Activated naive CD8-positive, alpha-beta T cell treated with anti-CD3 and anti-CD28 coated beads, Interleukin-2, amount 50 U/mL, for 24 hours (primary cell): ENCODE data around the gene DEGS2.

Experiments
- ATAC-seq: fragments of 150-1000 bp; cut with Tn5 transposase; one replicate; pipeline ENCODE4 v1.10.0; 2021
- DNase-seq: peaks from one replicate; pipeline ENCODE4 v3.0.0; 2021
- H3K27ac Mint-ChIP-seq: one replicate; pipeline ENCODE4 v1.8.0; 2021; ENCODE audit warnings: mild to moderate bottlenecking, mixed read lengths
- H3K27me3 Mint-ChIP-seq: one replicate; pipeline ENCODE4 v1.8.0; 2021; ENCODE audit warnings: mixed read lengths
- H3K36me3 Mint-ChIP-seq: one replicate; pipeline ENCODE4 v1.8.0; 2021; ENCODE audit warnings: low read depth, mixed read lengths
- H3K4me1 Mint-ChIP-seq: one replicate; pipeline ENCODE4 v1.8.0; 2021; ENCODE audit warnings: mixed read lengths
- H3K4me3 Mint-ChIP-seq: one replicate; pipeline ENCODE4 v1.8.0; 2021; ENCODE audit warnings: mild to moderate bottlenecking, moderate library complexity, mixed read lengths
- H3K9me3 Mint-ChIP-seq: one replicate; pipeline ENCODE4 v1.8.0; 2021; ENCODE audit warnings: mixed read lengths

The DEGS2 gene

DNA sequence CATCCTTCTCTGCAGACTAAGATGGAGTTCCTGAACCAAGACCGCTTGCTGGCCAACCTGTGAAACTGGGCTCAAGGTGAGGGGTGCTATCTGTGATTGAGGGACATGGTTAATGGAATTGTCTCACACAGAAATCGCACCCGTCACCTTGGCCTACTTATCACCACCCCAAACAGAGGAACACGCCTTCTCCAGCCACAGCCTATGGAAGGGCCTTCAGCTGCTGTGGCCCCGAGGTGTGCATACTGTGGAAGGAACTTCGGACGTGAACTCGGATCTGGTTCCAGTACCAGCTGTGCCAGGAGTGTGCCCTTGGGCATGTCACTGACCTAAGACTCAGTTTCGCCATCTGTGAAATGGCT is 49.9 kb downstream of the DEGS2 start:
- no peak overlapping the region for H3K4me3 Mint-ChIP-seq
- no peaks in the 10 kb centered on the region for H3K27me3 Mint-ChIP-seq
- H3K27ac Mint-ChIP-seq = peak overlapping the region; percentile 94
- peaks cover 55% of the 10 kb centered on the region for H3K4me1 Mint-ChIP-seq
- DNase-seq (no peak), ATAC-seq (no peak)
- peaks cover 36% of the 10 kb centered on the region for H3K36me3 Mint-ChIP-seq
- no peaks in the 10 kb centered on the region for H3K9me3 Mint-ChIP-seq

- peak overlapping the region; percentile 94 for H3K27ac Mint-ChIP-seq
- no peaks in the 10 kb centered on the region for H3K9me3 Mint-ChIP-seq
- DNase-seq = no peak
- H3K36me3 Mint-ChIP-seq = peaks cover 42% of the 10 kb centered on the region
- ATAC-seq = no peak
- H3K27me3 Mint-ChIP-seq = no peaks in the 10 kb centered on the region
- H3K4me1 Mint-ChIP-seq = peaks cover 61% of the 10 kb centered on the region
- H3K4me3 Mint-ChIP-seq = no peak overlapping the region
Measured at GRCh38 chr14:100108840-100109593, 50.4 kb downstream of the DEGS2 start.

DNA sequence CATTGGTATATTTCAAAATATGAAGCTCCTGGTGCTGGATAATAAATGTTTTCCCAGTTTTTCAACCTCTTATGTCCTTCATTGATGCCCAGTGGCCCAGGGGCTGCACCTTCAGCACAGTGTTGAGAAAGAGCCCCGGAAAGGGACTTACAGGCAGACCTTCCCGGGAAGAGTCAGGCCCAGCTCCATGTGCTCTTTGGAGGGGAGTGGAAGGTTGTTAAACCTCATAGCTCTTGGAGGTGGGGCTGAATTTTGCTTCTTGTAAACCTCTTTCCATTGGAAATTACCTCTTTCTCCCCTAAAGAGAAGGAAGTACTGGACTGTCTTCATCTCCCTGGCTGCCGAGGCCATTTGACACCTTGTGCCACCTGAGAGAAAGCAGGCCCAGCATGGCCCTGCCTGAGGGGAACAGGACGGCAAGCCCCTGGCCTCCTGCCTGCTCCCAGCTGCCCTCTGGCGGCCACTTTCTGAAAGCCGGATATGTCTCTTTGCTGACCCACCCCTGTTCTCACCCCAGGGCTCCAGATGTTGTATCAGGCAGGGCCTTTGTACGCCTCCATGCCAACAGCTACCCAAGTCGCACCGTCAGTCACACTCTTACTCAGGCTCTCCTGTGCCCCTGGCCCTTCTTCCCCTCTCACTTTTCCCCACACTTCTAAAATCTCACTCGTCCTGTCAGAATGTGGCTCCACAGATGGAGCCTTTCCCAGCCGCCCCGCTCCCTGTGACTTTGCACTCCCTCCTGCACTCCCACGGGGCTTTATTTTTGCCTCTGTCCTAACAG is 51.2 kb downstream of the DEGS2 start:
- Mint-ChIP-seq H3K27me3 (no peaks in the 10 kb centered on the region), H3K27ac (peak overlapping the region; percentile 94), H3K4me3 (no peak overlapping the region), H3K36me3 (peaks cover 49% of the 10 kb centered on the region), H3K4me1 (peaks cover 69% of the 10 kb centered on the region), H3K9me3 (no peaks in the 10 kb centered on the region)
- ATAC-seq = peak; percentile 69
- DNase-seq = peak; percentile 94

GRCh38 chr14:100107236-100107635 is 52.2 kb downstream of the DEGS2 start:
- Mint-ChIP-seq H3K4me3 (peak overlapping the region; percentile 52), H3K4me1 (peaks cover 77% of the 10 kb centered on the region), H3K27me3 (no peaks in the 10 kb centered on the region), H3K27ac (peak overlapping the region; percentile 94), H3K9me3 (no peaks in the 10 kb centered on the region), H3K36me3 (peaks cover 47% of the 10 kb centered on the region)
- peak; percentile 50 for ATAC-seq
- DNase-seq = peak; percentile 39

- no peaks in the 10 kb centered on the region for H3K9me3 Mint-ChIP-seq
- H3K36me3 Mint-ChIP-seq = peaks cover 48% of the 10 kb centered on the region
- H3K27ac Mint-ChIP-seq = peak overlapping the region; percentile 94
- ATAC-seq = peak; percentile 45
- no peaks in the 10 kb centered on the region for H3K27me3 Mint-ChIP-seq
- H3K4me1 Mint-ChIP-seq = peaks cover 83% of the 10 kb centered on the region
- peak overlapping the region; percentile 65 for H3K4me3 Mint-ChIP-seq
- peak; percentile 44 for DNase-seq
Measured at GRCh38 chr14:100106250-100107112, 53.0 kb downstream of the DEGS2 start.

DNA sequence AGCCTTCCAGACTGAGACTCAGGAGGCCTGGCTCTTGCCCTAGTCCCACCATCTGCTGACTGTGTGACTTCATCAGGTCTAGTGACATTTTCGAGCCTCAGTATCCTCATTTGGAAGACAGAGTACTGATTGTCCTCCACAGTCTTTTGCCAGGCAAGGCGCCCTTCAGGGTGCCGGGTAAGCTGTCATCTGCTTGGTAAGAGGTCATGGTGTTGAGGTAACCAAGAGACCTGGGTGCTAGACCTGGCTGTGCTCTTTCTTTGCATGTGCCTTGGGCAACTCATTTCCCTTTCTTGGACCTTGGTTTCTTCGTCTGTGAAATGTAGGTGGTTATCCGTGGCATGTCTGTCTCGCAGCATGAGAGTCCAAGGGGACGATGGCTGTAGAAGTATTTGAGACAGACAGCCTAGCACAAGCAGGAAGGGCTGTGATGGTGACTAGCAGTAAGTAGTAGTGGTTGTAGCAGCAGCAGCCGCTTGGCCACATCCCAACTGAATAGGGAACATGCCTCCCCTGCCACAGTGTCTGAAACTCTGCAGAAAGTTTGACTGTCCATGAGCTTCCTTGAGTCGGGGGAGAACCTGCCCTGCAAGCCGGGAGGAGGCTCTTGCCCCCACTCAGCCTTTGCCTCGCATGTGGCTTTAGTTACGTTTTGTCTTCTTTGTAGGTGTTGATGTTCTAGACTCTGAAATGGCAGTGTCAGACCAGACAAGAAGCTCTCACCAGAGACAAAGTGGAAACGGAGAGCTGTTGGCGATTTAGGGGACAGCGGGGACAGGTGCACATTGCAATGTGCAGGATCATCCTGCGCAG is 53.9 kb downstream of the DEGS2 start:
- no peak for DNase-seq
- Mint-ChIP-seq H3K4me3 (peak overlapping the region; percentile 65), H3K4me1 (peaks cover 85% of the 10 kb centered on the region), H3K27ac (peak overlapping the region; percentile 94), H3K27me3 (no peaks in the 10 kb centered on the region), H3K9me3 (no peaks in the 10 kb centered on the region), H3K36me3 (peaks cover 51% of the 10 kb centered on the region)
- ATAC-seq = no peak

GRCh38 chr14:100104523-100105300 is 54.7 kb downstream of the DEGS2 start:
- H3K27me3 Mint-ChIP-seq = no peaks in the 10 kb centered on the region
- DNase-seq (no peak), ATAC-seq (no peak)
- H3K4me1 Mint-ChIP-seq = peaks cover 93% of the 10 kb centered on the region
- peak overlapping the region; percentile 71 for H3K4me3 Mint-ChIP-seq
- H3K36me3 Mint-ChIP-seq = peaks cover 56% of the 10 kb centered on the region
- peak overlapping the region; percentile 94 for H3K27ac Mint-ChIP-seq
- H3K9me3 Mint-ChIP-seq = no peaks in the 10 kb centered on the region

GRCh38 chr14:100104006-100104352 is 55.5 kb downstream of the DEGS2 start:
- H3K36me3 Mint-ChIP-seq = peaks cover 54% of the 10 kb centered on the region
- H3K9me3 Mint-ChIP-seq = no peaks in the 10 kb centered on the region
- no peak for ATAC-seq
- H3K27me3 Mint-ChIP-seq = no peaks in the 10 kb centered on the region
- peaks cover 93% of the 10 kb centered on the region for H3K4me1 Mint-ChIP-seq
- peak overlapping the region; percentile 71 for H3K4me3 Mint-ChIP-seq
- DNase-seq = no peak
- peak overlapping the region; percentile 94 for H3K27ac Mint-ChIP-seq

DNA sequence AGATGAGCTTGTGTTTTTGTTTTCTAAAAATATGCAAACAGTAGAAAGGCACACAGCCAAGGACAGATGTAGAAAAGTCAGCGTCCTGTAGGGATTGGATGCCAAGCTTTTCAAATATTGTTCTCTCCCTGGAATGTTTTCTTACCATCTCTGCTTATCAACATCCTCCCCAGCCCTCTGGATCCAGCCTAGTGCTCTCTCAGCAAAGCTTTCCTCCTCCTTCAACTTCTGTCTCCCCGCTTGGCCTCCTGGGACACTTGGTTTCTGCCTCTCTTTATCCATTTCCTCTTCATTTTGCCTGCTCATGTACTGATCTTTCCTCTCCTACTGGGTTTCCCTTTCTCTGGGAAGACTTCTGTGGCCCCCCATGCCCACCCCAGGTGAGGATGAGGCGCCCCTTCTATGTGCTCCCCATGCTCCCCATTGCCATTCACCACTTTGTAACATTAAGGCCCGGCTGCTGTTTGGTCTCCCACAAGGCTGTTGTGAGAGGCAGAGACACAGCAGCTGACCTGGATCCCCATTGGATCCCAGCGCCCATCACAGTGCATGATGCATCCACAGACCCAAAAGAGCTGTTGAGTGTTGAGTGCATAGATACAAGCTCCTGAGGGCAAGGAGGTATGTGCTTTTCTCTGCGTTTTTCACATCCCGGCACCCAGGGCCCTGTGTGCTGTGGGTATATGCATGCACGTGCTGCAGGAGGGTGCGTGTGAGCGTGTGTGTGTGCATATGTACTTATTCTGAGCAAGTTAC is 56.0 kb downstream of the DEGS2 start:
- Mint-ChIP-seq H3K4me1 (peaks cover 93% of the 10 kb centered on the region), H3K36me3 (peaks cover 57% of the 10 kb centered on the region), H3K4me3 (peak overlapping the region; percentile 71), H3K27ac (peak overlapping the region; percentile 94), H3K9me3 (no peaks in the 10 kb centered on the region), H3K27me3 (no peaks in the 10 kb centered on the region)
- ATAC-seq = peak; percentile 16
- DNase-seq = no peak

DNA sequence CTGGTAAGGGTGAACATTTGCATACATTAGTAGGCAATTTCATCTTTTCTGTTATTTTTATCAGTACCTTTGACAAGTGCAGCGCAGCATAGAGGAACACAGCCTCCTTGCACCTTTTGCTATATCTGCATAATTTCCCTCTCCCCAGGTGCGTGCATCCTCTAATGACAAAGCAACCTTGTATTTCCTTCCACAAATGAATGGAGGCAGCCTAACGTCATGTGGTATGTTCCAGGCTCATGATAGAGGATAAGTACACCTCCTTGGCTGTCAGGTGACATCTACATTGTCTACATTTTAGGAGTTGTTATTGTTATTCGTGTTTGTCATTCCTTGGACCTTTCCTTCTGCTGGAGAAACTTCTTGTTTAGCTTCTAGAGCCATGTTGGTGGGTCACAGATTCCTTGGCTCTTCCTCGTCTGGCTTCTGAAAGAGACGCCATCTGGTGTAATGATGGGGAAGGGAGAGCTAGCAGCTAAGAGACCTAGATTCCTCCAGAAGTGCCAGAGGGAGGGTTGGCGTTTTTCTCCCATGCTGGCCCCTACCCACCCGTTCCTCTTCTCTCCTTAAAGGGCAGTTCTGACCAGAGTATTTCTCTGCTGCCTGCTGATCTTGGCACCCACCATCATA is 57.2 kb downstream of the DEGS2 start:
- H3K4me3 Mint-ChIP-seq = no peak overlapping the region

DNA sequence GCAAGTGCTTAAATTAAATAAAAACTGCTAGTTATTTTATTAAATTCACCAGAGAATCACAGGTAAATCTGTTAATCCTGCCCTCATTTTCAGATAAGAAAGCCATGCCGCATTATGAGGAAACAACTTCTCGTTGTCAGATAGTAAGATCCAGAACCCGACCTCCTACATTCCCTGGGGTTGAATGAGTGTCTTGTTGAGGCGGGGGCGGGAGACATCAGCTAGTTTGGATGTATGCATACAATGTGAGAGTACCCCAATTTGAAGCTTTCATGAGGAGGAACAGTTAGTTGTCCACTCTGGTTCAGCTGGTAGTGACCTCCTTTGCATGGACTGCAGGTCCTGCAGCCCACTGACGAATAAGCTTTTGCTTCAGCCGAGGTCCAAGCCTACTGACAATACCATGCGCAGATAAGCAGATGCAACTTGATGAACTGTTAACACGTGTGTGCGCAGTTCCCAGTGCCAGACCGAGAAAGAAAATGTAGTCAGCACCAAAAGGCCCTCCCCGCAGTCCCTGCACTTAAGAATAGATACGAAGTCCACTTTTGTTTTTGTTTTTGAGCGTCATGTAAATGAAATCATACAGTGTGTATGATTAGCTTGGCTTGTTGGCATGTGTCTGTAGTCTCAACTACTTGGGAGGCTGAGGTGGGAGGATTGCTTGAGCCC is 59.3 kb downstream of the DEGS2 start:
- peaks cover 60% of the 10 kb centered on the region for H3K36me3 Mint-ChIP-seq
- H3K27ac Mint-ChIP-seq = peak overlapping the region; percentile 84
- H3K4me1 Mint-ChIP-seq = peaks cover 86% of the 10 kb centered on the region
- ATAC-seq (no peak), DNase-seq (no peak)
- H3K4me3 Mint-ChIP-seq = no peak overlapping the region
- no peaks in the 10 kb centered on the region for H3K27me3 Mint-ChIP-seq
- H3K9me3 Mint-ChIP-seq = no peaks in the 10 kb centered on the region

More for the DNA sequence above, 57.2 kb downstream of the DEGS2 start:
- Mint-ChIP-seq H3K36me3 (peaks cover 62% of the 10 kb centered on the region), H3K9me3 (no peaks in the 10 kb centered on the region), H3K27ac (peak overlapping the region; percentile 94), H3K4me1 (peaks cover 92% of the 10 kb centered on the region), H3K27me3 (no peaks in the 10 kb centered on the region)
- no peak for DNase-seq
- ATAC-seq = no peak

GRCh38 chr14:100098171-100098570 is 61.3 kb downstream of the DEGS2 start:
- H3K4me1 Mint-ChIP-seq = peaks cover 86% of the 10 kb centered on the region
- H3K27ac Mint-ChIP-seq = peak overlapping the region; percentile 84
- H3K36me3 Mint-ChIP-seq = peaks cover 59% of the 10 kb centered on the region
- DNase-seq (no peak), ATAC-seq (no peak)
- no peaks in the 10 kb centered on the region for H3K27me3 Mint-ChIP-seq
- no peaks in the 10 kb centered on the region for H3K9me3 Mint-ChIP-seq
- H3K4me3 Mint-ChIP-seq = no peak overlapping the region
